ENCODE data around the gene CTBP2.

The CTBP2 gene

GRCh38 chr10:125125951-125126735, 34.2 kb downstream of the CTBP2 start:
- DNase-seq (ENCODE audit: low spot score), result no peak

GRCh38 chr10:125124907-125125306, 35.5 kb downstream of the CTBP2 start:
- DNase-seq (ENCODE audit: low spot score), result no peak

DNA sequence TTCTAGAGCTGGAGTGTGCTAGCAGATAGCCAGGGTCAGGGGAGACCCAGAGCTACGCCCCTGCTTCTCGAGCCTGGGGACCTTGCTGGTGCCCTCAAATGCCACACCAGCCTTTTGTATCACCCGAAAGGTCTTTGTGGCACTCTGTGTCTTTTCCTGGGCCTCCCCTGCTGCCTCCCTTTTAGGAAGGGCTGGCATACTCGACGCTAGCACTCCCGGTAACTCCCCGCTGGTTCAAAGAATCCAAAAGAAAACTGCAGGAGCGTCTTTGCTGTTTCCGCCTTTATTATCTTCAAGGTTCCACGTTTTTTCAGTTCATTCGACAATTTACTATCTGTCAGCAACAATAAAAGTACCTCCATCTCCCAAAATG, 36.3 kb downstream of the CTBP2 start:
- DNase-seq (ENCODE audit: low spot score), result no peak

- DNase-seq (ENCODE audit: low spot score), result no peak
These were observed 36.8 kb downstream of the CTBP2 start for GRCh38 chr10:125123476-125124114.

DNA sequence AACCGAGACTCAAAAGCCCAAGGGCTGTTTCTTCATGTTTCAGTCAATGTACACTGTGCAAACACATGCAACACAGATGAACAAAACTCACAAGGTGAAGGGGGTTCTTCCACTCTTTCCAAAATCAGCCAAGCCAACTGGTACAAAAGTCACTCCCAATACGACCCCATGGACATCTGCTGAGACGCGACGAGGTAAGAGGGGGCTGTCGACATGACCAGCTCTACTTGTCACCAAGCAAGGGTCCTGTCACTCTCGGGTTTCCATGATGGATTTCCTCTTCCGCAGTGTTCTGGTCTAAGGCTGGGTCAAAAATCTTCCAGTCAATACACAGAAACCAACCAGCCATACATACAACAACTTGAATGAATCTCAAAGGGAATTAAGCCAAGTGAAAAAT, 37.8 kb downstream of the CTBP2 start:
- DNase-seq (ENCODE audit: low spot score), result no peak

GRCh38 chr10:125121003-125121402, 39.4 kb downstream of the CTBP2 start:
- DNase-seq (ENCODE audit: low spot score), result no peak

- no peak for DNase-seq (ENCODE audit: low spot score)
These were observed 40.2 kb downstream of the CTBP2 start for GRCh38 chr10:125120053-125120710.

- DNase-seq (ENCODE audit: low spot score), result no peak
These were observed 41.7 kb downstream of the CTBP2 start for GRCh38 chr10:125118701-125119100.

DNA sequence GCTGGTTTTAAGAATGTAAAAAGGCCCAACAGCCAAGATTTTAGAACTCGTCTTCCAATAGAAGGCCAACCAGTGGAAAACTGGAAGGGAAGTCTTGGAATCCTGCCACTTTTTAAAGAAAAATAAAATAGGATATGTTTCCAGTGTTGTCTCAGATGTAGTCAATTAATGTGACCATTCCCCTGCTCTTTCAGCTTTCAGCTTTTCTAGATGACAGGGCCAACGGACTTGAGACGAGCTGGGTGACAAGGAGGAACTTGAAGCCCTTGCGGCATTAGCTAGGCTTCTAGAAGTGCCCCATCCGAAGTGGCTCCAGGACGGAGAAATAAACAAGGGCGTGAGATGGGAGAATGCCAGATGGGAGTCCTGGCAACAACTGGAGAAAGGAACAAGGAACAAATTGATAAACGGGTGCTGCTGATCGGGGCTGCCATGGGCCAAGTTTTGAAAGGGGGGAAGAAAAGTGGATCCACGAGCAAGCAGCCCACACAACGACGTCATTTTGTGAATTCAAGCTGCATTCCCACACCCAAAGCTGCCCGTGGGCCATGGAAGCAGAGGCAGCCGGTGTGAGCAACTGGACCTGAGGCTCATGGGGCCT, 42.3 kb downstream of the CTBP2 start:
- DNase-seq (ENCODE audit: low spot score), result no peak

DNA sequence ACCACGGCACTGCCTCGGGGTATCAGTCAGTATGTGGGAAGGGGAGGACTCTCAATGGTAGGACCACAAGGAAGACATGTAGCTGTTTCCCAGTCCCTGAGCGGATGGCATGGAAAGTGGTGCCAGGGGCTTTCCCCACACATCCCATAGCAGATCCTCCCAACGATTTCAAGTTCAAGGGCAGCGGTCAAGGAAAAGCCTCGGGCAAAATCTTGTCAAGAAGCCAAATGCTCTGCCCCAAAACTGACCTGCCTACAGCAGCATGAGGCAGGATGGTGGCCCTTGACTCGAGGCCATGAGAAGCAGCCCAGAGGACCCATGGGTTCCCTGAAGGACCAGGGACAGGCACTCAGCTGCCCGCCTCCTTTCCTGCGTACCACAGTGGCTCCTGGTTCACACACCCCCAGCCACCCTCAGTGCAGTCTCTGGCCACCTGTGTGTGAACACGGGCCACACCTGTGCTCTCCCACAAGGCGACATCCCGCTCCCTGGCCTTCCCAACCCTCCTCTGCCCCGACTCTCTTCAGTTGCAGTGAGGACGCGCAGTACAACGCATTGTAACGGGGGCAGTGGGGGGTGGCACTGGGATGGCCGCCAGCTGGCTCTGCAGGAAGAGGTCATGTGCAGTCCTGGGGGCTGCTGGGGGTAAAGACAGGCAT, 43.6 kb downstream of the CTBP2 start:
- no peak for DNase-seq (ENCODE audit: low spot score)

DNA sequence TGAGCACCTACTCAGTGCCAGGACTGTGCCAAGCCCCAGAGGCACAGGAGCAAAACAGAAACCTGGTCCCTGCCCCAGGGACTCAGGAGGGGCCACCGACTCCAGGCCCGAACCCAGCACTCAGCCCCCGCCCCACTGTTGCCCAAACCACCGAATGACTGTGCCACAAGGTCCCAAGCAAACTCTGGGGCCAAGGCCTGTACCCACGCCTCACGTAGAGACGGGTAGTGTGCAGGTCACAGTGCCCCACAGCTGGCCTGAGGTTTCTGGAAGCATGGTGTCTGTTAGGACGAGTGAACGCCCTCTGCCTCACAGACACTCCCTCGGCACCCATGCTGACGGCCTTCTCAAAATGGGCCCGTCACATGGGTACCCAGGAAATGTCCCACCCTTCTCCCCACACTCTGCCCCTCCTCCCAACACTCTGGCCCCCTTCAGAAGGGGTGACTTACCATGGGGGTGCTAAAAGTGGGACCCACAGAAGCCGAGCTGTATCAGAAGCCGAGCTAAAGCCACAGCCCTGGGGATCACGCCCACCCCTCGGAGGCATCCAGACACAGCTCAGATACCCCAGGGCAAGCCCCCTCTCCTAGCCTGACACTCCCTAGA, 44.2 kb downstream of the CTBP2 start:
- DNase-seq (ENCODE audit: low spot score), result no peak

DNA sequence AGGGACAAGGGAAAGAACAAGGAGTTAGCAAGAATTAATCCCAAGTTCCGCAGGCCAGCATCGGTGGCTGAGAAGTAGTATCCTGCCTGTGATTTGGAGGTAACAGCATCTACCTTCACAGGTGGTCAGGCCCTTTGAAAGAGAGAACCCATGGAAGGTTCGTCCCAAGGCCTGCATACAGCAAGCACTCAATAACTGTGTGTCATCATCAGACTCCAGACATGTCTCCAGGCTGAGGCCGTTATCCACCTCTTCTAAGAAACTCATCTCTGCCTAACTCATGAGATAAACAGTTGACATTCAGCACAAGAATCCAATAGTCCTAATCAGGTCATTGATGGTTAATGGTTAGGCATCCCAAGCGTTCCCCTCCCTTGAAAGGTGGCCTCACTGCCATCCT, 45.0 kb downstream of the CTBP2 start:
- no peak for DNase-seq (ENCODE audit: low spot score)

GRCh38 chr10:125114761-125115391, 45.5 kb downstream of the CTBP2 start:
- no peak for DNase-seq (ENCODE audit: low spot score)

- no peak for DNase-seq (ENCODE audit: low spot score)
These were observed 46.5 kb downstream of the CTBP2 start for GRCh38 chr10:125113691-125114371.

GRCh38 chr10:125112697-125113494, 47.5 kb downstream of the CTBP2 start:
- DNase-seq (ENCODE audit: low spot score), result no peak

DNA sequence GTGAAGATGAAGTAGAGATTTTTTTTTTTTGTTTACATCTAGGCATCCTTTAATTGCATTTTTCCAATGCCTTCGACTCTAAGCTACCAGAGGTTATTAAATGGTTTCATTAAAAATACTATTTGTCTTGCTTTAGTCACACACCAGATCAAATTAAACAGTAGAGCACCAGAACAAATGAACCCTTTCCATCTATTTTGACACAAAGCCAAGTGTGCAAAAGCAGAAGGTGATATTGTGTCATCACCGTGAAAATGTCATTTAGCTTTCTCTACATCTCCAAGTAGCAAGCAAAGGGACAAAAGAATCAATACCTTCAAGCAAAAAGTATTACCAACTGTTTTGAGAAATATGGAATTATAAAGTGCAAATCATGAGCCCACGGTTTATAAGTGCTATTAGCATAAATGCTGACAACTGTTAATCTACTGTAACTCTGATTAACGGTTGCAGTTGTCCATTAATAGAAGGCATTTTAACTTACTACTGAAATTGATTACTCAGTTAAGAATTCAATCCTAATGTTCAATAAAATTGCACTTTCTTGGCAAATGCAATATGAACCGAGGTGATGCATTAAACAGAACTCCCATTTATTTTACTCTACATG, 49.1 kb downstream of the CTBP2 start:
- no peak for DNase-seq (ENCODE audit: low spot score)

- DNase-seq (ENCODE audit: low spot score), result no peak
These were observed 52.3 kb downstream of the CTBP2 start for GRCh38 chr10:125107965-125108580.

DNA sequence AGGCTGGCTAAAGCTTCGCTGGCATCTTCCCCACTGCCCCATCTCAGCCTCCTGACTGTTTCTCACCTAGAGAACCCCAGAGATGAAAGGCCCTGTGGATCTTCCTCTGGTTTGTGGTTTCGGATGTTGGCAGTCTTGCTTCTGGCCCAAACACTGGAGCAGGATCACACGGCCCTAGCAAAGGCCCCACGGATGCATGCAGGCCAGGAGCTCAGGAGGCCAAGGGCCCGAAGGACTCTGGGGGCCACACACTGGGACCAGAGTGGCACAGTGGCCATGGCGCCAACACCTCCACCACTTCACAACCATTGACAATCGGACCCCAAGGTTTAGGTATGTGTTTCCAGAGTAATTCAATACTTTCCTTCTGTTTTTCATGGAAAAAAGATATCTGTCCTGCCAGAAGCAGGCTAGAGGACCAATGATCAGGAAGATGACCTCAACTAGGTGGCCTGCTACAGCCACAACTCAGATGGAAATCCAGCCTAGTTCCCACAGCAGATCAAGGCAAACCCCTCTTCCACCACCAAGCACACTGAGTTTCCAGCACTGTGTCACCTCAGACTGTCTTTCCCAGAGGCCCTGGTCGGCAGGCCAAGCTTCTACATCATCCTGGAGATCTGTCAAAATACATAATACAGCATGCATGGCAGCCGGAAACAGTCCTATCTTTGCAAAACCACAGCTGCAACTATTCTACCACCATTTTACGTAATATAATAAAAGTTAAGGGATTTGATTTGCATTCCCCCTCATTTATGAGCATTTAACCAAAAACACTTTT, 53.0 kb downstream of the CTBP2 start:
- no peak for DNase-seq (ENCODE audit: low spot score)

All from D341Med (cell line).